HG02938 (cell line): ENCODE data around the gene MAPKAPK3.
"Not testable (repeated sequence)": the region's sequence is repeated elsewhere in the genome, so short reads cannot be mapped to it uniquely, and the experiment has no call there.

Experiments
- ATAC-seq: cut with Tn5 transposase; IDR thresholded peaks from one replicate; pipeline ENCODE4 v1.9.1; 2021; ENCODE audit warnings: mild to moderate bottlenecking, moderate library complexity; ENCODE audit not compliant: unreplicated experiment

MAPKAPK3 gene

GRCh38 chr3:50652709-50653108 is 35.8 kb downstream of the MAPKAPK3 start:
- ATAC-seq, result no peak

GRCh38 chr3:50653937-50654595 is 37.1 kb downstream of the MAPKAPK3 start:
- no peak for ATAC-seq

GRCh38 chr3:50655009-50655830 is 38.3 kb downstream of the MAPKAPK3 start:
- ATAC-seq, result no peak

GRCh38 chr3:50656417-50657195 is 39.7 kb downstream of the MAPKAPK3 start:
- no peak for ATAC-seq

- no peak for ATAC-seq
These were observed 40.5 kb downstream of the MAPKAPK3 start for GRCh38 chr3:50657407-50657806.

- ATAC-seq, result no peak
These were observed 40.9 kb downstream of the MAPKAPK3 start for GRCh38 chr3:50657816-50658215.

GRCh38 chr3:50658416-50658815 is 41.5 kb downstream of the MAPKAPK3 start:
- ATAC-seq, result no peak

GRCh38 chr3:50658831-50659230 is 41.9 kb downstream of the MAPKAPK3 start:
- ATAC-seq, result no peak

GRCh38 chr3:50660386-50660785 is 43.4 kb downstream of the MAPKAPK3 start:
- no peak for ATAC-seq

- no peak for ATAC-seq
These were observed 44.4 kb downstream of the MAPKAPK3 start for GRCh38 chr3:50661321-50661837.

GRCh38 chr3:50662408-50662807 is 45.5 kb downstream of the MAPKAPK3 start:
- no peak for ATAC-seq

- no peak for ATAC-seq
These were observed 48.3 kb downstream of the MAPKAPK3 start for GRCh38 chr3:50665081-50665840.

- not testable (repeated sequence) for ATAC-seq
These were observed 48.8 kb downstream of the MAPKAPK3 start for GRCh38 chr3:50665841-50666115.

- no peak for ATAC-seq
These were observed 49.9 kb downstream of the MAPKAPK3 start for GRCh38 chr3:50666837-50667236.

- ATAC-seq, result no peak
These were observed 54.4 kb downstream of the MAPKAPK3 start for GRCh38 chr3:50671331-50671730.

- ATAC-seq, result no peak
These were observed 55.7 kb downstream of the MAPKAPK3 start for GRCh38 chr3:50672656-50673055.

- no peak for ATAC-seq
These were observed 57.0 kb downstream of the MAPKAPK3 start for GRCh38 chr3:50673931-50674330.

- no peak for ATAC-seq
These were observed 57.6 kb downstream of the MAPKAPK3 start, which contains the start of gene DOCK3 for GRCh38 chr3:50674349-50675178. Gene DOCK3 (plus strand): TSS chr3:50674927. CDS start chr3:50675264, 337 bp downstream.

GRCh38 chr3:50675179-50676030 is 58.5 kb downstream of the MAPKAPK3 start:
- no peak for ATAC-seq
